ENCODE data around the gene IGF1R.

IGF1R gene

GRCh38 chr15:98648654-98649471 lies 524 bp downstream of the IGF1R start:
- DNase-seq, result peak in 3 of 5 donors; percentile 8 to 30 (median 24)

- peak in 3 of 5 donors; percentile 15 to 40 (median 22) for DNase-seq
Observed at GRCh38 chr15:98649472-98650416, 1.4 kb downstream of the IGF1R start.

- DNase-seq, result peak in 4 of 5 donors; percentile 30 to 41 (median 35)
Observed at GRCh38 chr15:98650417-98651035, 2.2 kb downstream of the IGF1R start.

GRCh38 chr15:98651036-98651481 lies 2.7 kb downstream of the IGF1R start:
- peak in 2 of 5 donors; percentile 10 to 20 for DNase-seq

GRCh38 chr15:98651581-98652220 lies 3.4 kb downstream of the IGF1R start:
- DNase-seq, result no peak

GRCh38 chr15:98653686-98654085 lies 5.3 kb downstream of the IGF1R start:
- no peak for DNase-seq

GRCh38 chr15:98654790-98655360 lies 6.5 kb downstream of the IGF1R start:
- no peak for DNase-seq

GRCh38 chr15:98655732-98656131 lies 7.4 kb downstream of the IGF1R start:
- DNase-seq, result no peak

- DNase-seq, result no peak
Observed at GRCh38 chr15:98657721-98658120, 9.4 kb downstream of the IGF1R start.

- peak in 2 of 5 donors; percentile 34 to 43 for DNase-seq
Observed at GRCh38 chr15:98658831-98659699, 10.7 kb downstream of the IGF1R start.

GRCh38 chr15:98660055-98660454 lies 11.7 kb downstream of the IGF1R start:
- no peak for DNase-seq

GRCh38 chr15:98663045-98663444 lies 14.7 kb downstream of the IGF1R start:
- no peak for DNase-seq

GRCh38 chr15:98663606-98664005 lies 15.3 kb downstream of the IGF1R start:
- DNase-seq, result no peak

GRCh38 chr15:98666441-98666840 lies 18.1 kb downstream of the IGF1R start:
- no peak for DNase-seq

- no peak for DNase-seq
Observed at GRCh38 chr15:98666841-98667240, 18.5 kb downstream of the IGF1R start.

- DNase-seq, result no peak
Observed at GRCh38 chr15:98667521-98668179, 19.3 kb downstream of the IGF1R start.

- peak in 1 of 5 donors; percentile 79 for DNase-seq
Observed at GRCh38 chr15:98668566-98669308, 20.4 kb downstream of the IGF1R start.

GRCh38 chr15:98669638-98670037 lies 21.3 kb downstream of the IGF1R start:
- no peak for DNase-seq

Measured in T-helper 1 cell (primary cell).